Mucosa of descending colon (tissue), 3 donors: ENCODE measurements around the gene SYP. TPM values are rescaled to one million over a fixed set of nuclear protein-coding genes. Genes with fewer than 3 reads are reported as not detected.

Source experiments
- ATAC-seq: fragments of 200-7000 bp; cut with Tn5 transposase; one replicate; pipeline ENCODE4 v1.9.1; 2020; ENCODE audit warnings: mild to moderate bottlenecking, moderate library complexity
- DNase-seq, 3 donors: peaks; one replicate each; pipeline ENCODE4 v3.0.0-alpha.2; 2020
- H3K36me3 ChIP-seq: fragments of 200-600 bp; one replicate; pipeline ENCODE4 v1.8.0; 2021; ENCODE audit warnings: low read depth, mild to moderate bottlenecking
- H3K4me1 ChIP-seq: fragments of 200-600 bp; one replicate; pipeline ENCODE4 v1.8.0; 2021; ENCODE audit warnings: low read depth, mild to moderate bottlenecking
- H3K4me3 ChIP-seq: fragments of 200-600 bp; one replicate; pipeline ENCODE4 v1.8.0; 2021; ENCODE audit warnings: mild to moderate bottlenecking
- H3K9me3 ChIP-seq: fragments of 200-600 bp; one replicate; pipeline ENCODE4 v1.8.0; 2021; ENCODE audit warnings: mild to moderate bottlenecking
- intact Hi-C, 2 donors: fragments of 100-400 bp; cut with DNase I in 1 of 2; cut with micrococcal nuclease in 1 of 2; formaldehyde crosslinking; loops; one replicate each; pipeline versions ENCODE4 v1.11.0 to v1.11.1; 2022; cut with DNase I, micrococcal nuclease
- total RNA-seq, 3 donors: library from RNA; stranded (reverse); fragmentation: NEBNext Ultra II Directional in 2 of 3; extraction: Animal tissue kit (Norgen Biotek cat#: 25700) in 2 of 3; gene quantifications; one replicate each; pipeline versions ENCODE4 v1.2.1 to v1.2.4, GENCODE V29; 2021 to 2023
- TF ChIP-seq, protein P1 (sequence below): fragments of 200-600 bp; IDR thresholded peaks from one replicate; pipeline ENCODE4 v1.8.0; 2022; ENCODE audit warnings: antibody characterized with exemption, mild to moderate bottlenecking
- donor health status: DM: no; HTN: no; CAD: no; lungs with moderate emphysema.
- donor health status: DM: no; HTN: no; CAD: no.
- donor health status: DM: no; HTN: yes; CAD: no.

The SYP gene
- total RNA-seq, 3 donors from 2014 or later: 4.9 to 14.5 (median 12.2) TPM

DNA sequence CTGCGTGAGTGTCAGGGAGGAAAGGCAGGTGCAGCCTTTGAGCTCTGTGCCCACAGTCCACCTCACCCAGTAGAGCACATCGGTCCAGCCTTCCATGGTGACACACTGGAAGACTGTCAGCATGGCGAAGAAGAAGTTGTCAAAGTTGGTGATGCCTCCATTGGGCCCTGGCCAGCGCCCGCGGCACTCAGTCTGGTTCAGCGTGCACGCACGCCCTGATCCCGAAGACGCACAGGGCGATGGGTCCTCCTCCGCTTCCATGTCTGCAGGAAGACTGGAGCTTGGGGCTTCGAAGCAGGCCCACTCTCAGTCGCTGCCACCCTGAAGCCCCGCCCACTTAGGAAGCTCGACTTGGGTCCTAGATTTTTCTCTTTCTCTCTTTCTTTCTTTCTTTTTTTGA, 28.2 kb upstream of the SYP start:
- Histone ChIP-seq H3K9me3 (no peaks in the 10 kb centered on the region), H3K4me1 (no peaks in the 10 kb centered on the region), H3K4me3 (no peak overlapping the region), H3K36me3 (no peaks in the 10 kb centered on the region)
- intact Hi-C loops: no loop called here
- ATAC-seq (no peak), DNase-seq (no peak)
- TF ChIP-seq, protein P1, sequence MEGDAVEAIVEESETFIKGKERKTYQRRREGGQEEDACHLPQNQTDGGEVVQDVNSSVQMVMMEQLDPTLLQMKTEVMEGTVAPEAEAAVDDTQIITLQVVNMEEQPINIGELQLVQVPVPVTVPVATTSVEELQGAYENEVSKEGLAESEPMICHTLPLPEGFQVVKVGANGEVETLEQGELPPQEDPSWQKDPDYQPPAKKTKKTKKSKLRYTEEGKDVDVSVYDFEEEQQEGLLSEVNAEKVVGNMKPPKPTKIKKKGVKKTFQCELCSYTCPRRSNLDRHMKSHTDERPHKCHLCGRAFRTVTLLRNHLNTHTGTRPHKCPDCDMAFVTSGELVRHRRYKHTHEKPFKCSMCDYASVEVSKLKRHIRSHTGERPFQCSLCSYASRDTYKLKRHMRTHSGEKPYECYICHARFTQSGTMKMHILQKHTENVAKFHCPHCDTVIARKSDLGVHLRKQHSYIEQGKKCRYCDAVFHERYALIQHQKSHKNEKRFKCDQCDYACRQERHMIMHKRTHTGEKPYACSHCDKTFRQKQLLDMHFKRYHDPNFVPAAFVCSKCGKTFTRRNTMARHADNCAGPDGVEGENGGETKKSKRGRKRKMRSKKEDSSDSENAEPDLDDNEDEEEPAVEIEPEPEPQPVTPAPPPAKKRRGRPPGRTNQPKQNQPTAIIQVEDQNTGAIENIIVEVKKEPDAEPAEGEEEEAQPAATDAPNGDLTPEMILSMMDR: no peak

- intact Hi-C loops: no loop called here
- no peaks in the 10 kb centered on the region for H3K4me1 ChIP-seq
- no peak overlapping the region for H3K4me3 ChIP-seq
- ATAC-seq (no peak), DNase-seq (no peak)
- TF ChIP-seq, protein P1: no peak
- no peaks in the 10 kb centered on the region for H3K9me3 ChIP-seq
- no peaks in the 10 kb centered on the region for H3K36me3 ChIP-seq
Observed at GRCh38 chrX:49227726-49228125, 27.7 kb upstream of the SYP start.

GRCh38 chrX:49226946-49227345, 27.0 kb upstream of the SYP start:
- Histone ChIP-seq H3K9me3 (no peaks in the 10 kb centered on the region), H3K4me3 (no peak overlapping the region), H3K4me1 (no peaks in the 10 kb centered on the region), H3K36me3 (no peaks in the 10 kb centered on the region)
- no peak for DNase-seq
- TF ChIP-seq, protein P1: no peak
- no peak for ATAC-seq
- intact Hi-C loops: no loop called here

DNA sequence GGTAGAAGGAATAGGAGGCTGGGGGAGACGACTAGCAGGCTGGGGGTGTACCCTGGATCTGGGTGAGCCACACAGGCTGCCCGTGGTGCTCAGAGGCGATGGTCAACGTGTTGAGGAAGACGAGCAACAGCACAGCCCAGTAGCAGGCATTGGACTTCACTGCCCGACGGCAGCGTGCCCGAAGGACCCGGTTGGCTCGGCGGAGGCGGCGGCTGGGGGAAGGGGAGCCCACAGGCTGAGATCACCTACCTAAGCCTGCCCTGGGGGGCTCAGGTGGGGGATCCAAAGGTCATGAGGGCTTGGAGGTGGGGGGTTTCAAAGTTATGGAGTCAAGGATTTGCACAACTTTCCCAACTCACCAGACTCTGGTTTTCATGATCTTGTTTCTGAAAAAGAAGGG, 25.9 kb upstream of the SYP start:
- no peaks in the 10 kb centered on the region for H3K9me3 ChIP-seq
- no peak for ATAC-seq

DNA sequence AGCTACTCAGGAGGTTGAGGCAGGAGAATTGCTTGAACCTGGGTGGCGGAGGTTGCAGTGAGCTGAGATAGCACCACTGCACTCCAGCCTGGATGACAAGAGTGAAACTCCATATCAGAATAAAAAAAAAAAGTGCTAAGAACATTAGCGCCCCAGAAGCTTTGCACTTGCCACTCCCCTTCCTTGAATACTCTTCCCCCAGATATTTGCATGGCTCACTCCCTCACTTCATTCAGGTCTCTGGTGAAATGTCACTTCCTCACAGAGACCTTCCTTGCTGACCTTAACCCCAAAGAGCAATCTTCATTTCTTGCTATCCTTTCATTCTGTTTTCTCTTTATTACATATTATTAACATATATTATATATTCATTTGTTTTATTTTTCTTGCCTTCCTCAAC, 21.9 kb upstream of the SYP start:
- ATAC-seq: no peak
- intact Hi-C loops: no loop called here
- TF ChIP-seq, protein P1: no peak
- H3K4me1 ChIP-seq: no peaks in the 10 kb centered on the region
- no peak overlapping the region for H3K4me3 ChIP-seq
- H3K36me3 ChIP-seq: no peaks in the 10 kb centered on the region
- H3K9me3 ChIP-seq: no peaks in the 10 kb centered on the region
- no peak for DNase-seq

More for the DNA sequence above, 25.9 kb upstream of the SYP start:
- no peaks in the 10 kb centered on the region for H3K4me1 ChIP-seq
- intact Hi-C loops: no loop called here
- TF ChIP-seq, protein P1: no peak
- H3K36me3 ChIP-seq: no peaks in the 10 kb centered on the region
- DNase-seq: no peak
- no peak overlapping the region for H3K4me3 ChIP-seq

- H3K4me1 ChIP-seq: no peaks in the 10 kb centered on the region
- H3K36me3 ChIP-seq: no peaks in the 10 kb centered on the region
- no peak for ATAC-seq
- H3K4me3 ChIP-seq: no peak overlapping the region
- TF ChIP-seq, protein P1: no peak
- no peak for DNase-seq
- intact Hi-C loops: no loop called here
- H3K9me3 ChIP-seq: no peaks in the 10 kb centered on the region
Observed at GRCh38 chrX:49220100-49220499, 20.1 kb upstream of the SYP start.
